DMS114 treated with DMSO at 0.1 percent for 48 hours (cell line): ENCODE results near the gene ERICH2.
"Not testable (repeated sequence)": the region's sequence is repeated elsewhere in the genome, so short reads cannot be mapped to it uniquely, and the experiment has no call there.

Source experiments
- DNase-seq: peaks from one replicate; lab custom pipeline; 2025; ENCODE audit not compliant: unreplicated experiment; lab: John Stamatoyannopoulos, UW

ERICH2 gene

GRCh38 chr2:170770008-170770605, at the start of gene ERICH2:
TSS of gene ERICH2 (plus strand) at chr2:170770378. CDS start at chr2:170770682, 304 bp downstream.
- peak; percentile 42 for DNase-seq

- DNase-seq = no peak
Observed at GRCh38 chr2:170721678-170722077, 48.5 kb upstream of the ERICH2 start.

- DNase-seq = no peak
Observed at GRCh38 chr2:170722301-170722700, 47.9 kb upstream of the ERICH2 start.

GRCh38 chr2:170723446-170723958, 46.7 kb upstream of the ERICH2 start:
- DNase-seq = no peak

GRCh38 chr2:170733798-170734600, 36.2 kb upstream of the ERICH2 start:
- no peak for DNase-seq

- not testable (repeated sequence) for DNase-seq
Observed at GRCh38 chr2:170734601-170735000, 35.6 kb upstream of the ERICH2 start.

GRCh38 chr2:170736628-170737027, 33.5 kb upstream of the ERICH2 start:
- no peak for DNase-seq

GRCh38 chr2:170737406-170737805, 32.8 kb upstream of the ERICH2 start:
- no peak for DNase-seq

GRCh38 chr2:170737821-170738220, 32.4 kb upstream of the ERICH2 start:
- no peak for DNase-seq

- DNase-seq = no peak
Observed at GRCh38 chr2:170739048-170739447, 31.1 kb upstream of the ERICH2 start.

GRCh38 chr2:170739507-170740046, 30.6 kb upstream of the ERICH2 start:
- DNase-seq = no peak

- DNase-seq = no peak
Observed at GRCh38 chr2:170740660-170741059, 29.5 kb upstream of the ERICH2 start.

- DNase-seq = no peak
Observed at GRCh38 chr2:170742000-170742399, 28.2 kb upstream of the ERICH2 start.

- DNase-seq = no peak
Observed at GRCh38 chr2:170742896-170743529, 27.2 kb upstream of the ERICH2 start.

- DNase-seq = no peak
Observed at GRCh38 chr2:170743530-170744239, 26.5 kb upstream of the ERICH2 start.

- DNase-seq = no peak
Observed at GRCh38 chr2:170744248-170745002, 25.8 kb upstream of the ERICH2 start.

- no peak for DNase-seq
Observed at GRCh38 chr2:170745305-170745704, 24.9 kb upstream of the ERICH2 start.

GRCh38 chr2:170747921-170748320, 22.3 kb upstream of the ERICH2 start:
- no peak for DNase-seq

- DNase-seq = not testable (repeated sequence)
Observed at GRCh38 chr2:170751555-170751954, 18.6 kb upstream of the ERICH2 start.

- no peak for DNase-seq
Observed at GRCh38 chr2:170761572-170761971, 8.6 kb upstream of the ERICH2 start.
